Stimulated activated CD8-positive, alpha-beta memory T cell treated with anti-CD3 and anti-CD28 coated beads, Interleukin-15, amount 100 ng/mL, for 48 hours (primary cell): ENCODE results near the gene MPPE1.
"Not testable (repeated sequence)": the region's sequence is repeated elsewhere in the genome, so short reads cannot be mapped to it uniquely, and the experiment has no call there.

Experiments
- DNase-seq, 2 donors: peaks; one replicate each; pipeline ENCODE4 v3.0.0-alpha.2; 2020; ENCODE audit warnings: low read depth in 2 of 2

MPPE1 gene

GRCh38 chr18:11925800-11926481, 17.8 kb upstream of the MPPE1 start:
- DNase-seq, result no peak

- no peak for DNase-seq
These were observed 15.3 kb upstream of the MPPE1 start for GRCh38 chr18:11923450-11923849.

DNA sequence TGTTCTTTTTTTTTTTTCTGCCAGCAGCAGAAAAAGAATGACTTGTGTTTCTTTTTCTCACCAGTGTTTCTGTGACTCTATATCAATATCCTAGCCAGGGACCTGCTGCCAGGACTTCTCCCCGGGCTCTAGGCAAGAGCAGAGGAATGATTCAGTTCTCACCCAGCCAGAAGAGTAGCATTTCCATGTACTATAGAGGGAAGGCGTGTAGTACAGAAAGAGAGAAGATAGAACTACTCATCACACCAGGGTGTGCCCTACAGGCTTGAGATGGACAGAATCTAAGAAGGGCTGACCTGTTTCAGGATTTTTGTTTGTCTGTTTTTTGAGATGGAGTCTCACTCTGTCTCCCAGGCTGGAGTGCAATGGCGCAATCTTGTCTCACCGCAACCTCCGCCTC, 11.4 kb upstream of the MPPE1 start:
- DNase-seq, result not testable (repeated sequence)

GRCh38 chr18:11916880-11917279, 8.8 kb upstream of the MPPE1 start:
- DNase-seq, result not testable (repeated sequence)

DNA sequence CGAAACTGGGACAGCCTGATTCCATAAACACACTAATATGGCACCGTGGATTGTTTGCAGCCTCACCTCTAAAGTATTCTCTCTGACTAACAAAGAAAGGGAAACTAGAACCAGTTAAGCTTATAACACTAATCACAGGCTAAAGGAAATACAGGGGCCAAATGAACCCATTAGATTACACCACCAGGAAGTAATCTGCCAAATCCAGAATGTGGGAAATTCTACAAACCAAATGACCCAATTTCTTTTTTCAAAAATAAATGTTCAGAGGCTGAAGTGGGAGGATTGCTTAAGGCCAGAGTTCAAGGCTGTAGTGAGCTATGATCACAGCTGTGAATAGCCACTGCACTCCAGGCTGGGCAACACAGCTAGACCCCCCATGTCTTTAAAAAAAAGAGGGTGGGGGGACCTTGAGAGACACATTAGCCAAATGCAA, 1.5 kb upstream of the MPPE1 start:
- DNase-seq, result no peak

DNA sequence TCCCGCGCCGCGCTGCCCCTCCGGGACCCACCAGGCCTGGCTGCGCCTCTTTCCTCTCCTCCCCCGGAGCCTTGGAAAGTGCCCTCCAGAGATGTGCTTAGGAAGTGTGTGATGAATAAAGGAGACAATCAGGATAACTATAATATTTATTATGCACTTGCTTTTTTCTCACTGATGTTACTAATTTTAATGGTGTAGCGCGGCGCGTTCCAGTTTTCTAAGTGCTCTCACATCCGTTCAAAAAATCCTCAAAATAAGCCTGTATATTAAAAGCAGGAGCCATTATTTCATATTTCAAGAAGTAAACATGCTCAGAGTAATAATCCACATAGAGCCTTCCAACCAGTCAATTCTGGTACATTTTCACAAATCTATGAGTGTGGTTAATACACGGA, 941 bp upstream of the MPPE1 start:
- DNase-seq, result no peak

- DNase-seq, result no peak
These were observed 917 bp downstream of the MPPE1 start for GRCh38 chr18:11906926-11907874.

GRCh38 chr18:11906176-11906575, 1.9 kb downstream of the MPPE1 start:
- no peak for DNase-seq

GRCh38 chr18:11905613-11906012, 2.5 kb downstream of the MPPE1 start:
- no peak for DNase-seq

DNA sequence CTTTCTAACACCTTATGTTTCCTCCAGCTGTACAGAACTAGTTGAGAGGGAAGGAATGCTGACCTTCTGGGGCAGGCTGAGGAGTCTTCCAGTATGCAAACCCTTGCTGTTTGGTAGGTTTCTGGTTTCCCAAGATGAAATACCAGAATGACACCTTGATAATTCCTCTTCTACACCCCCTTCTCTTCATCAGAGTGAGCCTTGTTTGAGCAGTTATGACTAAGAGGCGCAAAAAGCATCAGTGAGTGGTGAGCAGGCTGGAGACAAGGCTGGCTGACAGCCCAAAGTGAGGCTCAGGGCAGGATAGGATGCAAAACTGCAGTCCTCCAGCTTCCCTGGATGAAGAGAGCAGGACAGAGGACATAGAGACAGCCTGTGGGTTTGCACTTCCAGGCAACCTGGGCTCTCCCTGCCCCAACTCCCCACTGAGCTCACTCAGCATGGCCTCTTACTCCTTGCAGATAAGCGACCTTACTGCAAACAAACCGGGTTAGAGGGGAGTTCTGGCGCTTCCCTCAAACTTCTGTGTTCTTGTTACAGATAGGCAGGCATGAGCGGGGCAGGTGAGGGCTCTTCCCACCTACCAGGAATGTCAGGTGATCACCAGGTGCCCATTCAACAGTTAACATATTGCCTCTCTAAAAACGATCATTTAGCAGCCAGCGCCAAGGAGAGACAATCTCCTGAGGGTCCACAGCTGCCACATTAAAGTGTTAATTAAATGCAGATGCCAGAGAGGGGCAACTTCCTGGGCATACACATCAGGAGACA, 5.4 kb downstream of the MPPE1 start:
- no peak for DNase-seq

DNA sequence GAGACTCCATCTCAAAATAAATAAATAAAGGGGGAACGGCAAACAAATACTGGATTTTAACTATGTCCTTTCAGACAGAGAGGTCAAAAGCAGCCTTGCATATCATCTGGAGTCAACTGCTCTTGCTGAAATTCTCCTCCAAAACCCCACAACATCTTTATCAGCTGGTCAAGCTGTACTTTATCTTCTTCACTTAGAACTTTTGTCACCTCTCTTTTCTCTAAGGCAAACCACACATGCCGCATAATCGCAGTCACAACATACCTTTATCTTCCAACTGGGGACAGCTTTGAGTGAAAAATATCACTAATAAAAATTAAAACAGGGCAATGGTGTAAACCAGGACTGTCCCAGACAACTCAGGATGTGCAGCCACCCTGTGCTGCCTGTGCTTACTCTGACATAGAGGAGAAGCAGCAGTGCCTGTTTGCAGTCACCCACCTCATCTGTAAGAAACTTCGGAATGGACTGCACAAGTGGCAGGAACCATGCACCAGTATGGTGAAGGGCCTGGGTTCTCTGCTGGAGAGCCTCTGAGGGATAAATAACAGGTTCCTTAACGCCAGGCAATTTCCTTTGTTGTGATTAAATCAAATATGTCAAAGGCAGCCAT, 6.2 kb downstream of the MPPE1 start:
- no peak for DNase-seq

DNA sequence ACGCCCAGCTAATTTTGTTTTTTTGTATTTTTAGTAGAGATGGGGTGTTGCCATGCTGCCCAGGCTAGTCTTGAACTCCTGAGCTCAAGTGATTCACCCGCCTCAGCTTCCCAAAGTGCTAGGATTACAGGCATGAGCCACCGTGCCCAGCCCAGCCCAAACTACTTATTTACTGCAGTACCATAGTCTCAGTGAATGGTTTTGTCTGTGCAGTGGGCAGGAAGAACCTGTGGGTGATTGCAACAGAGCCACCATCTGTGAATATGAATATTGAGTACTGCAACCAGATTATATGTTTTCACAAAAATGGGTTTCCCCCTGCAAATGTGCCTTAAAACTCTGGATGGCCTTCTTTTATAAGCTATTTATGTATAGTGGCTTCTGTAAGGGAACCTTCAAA, 9.1 kb downstream of the MPPE1 start:
- no peak for DNase-seq

- DNase-seq, result no peak
These were observed 10.3 kb downstream of the MPPE1 start for GRCh38 chr18:11897781-11898180.

DNA sequence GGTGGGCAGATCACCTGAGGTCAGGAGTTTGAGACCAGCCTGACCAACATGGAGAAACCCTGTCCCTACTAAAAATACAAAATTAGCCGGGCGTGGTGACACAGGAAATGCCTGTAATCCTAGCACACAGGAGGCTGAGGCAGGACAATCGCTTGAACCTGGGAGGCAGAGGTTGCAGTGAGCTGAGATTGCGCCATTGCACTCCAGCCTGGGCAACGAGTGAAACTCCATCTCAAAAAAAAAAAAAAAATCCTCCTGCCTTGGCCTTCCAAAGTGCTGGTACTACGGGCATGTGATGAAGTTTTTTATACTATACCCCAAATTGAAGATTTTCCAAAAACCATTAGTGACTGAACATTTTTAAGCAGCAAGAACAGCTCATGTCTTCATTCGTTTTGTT, 15.7 kb downstream of the MPPE1 start:
- DNase-seq, result not testable (repeated sequence)

DNA sequence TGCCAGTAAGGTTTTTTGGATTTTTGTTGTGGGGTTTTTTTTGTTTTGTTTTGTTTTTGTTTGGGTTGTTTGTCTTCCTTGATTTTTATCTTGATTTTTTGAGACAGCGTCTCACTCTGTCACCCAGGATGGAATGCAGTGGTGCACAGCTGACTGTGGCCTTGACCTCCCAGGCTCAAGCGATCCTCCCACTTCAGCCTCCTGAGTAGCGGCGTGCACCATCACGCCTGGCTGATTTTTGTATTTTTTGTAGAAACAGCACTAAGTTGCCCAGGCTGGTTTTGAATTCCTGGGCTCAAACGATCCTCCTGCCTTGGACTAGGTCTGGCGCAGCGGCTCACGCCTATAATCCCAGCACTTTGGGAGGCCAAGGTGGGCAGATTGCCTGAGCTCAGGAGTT, 16.4 kb downstream of the MPPE1 start:
- no peak for DNase-seq

DNA sequence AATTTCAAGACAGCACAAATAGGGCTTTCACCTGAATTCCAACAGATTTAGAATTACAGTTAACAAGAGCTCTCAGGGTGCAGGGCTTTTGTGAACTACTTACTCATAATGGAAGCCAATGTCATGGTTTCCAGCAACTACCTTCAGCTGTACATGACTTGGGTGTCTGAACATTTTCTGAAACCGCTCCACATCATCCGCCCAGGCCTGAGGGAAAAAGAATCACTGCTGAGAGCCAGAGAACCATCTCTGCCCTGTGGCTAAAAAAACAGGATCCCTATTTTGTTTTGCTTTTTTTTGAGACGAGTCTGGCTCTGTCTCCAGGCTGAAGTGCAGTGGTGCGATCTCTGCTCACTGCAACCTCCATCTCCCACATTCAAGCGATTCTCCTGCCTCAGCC, 18.8 kb downstream of the MPPE1 start:
- no peak for DNase-seq

- no peak for DNase-seq
These were observed 19.4 kb downstream of the MPPE1 start for GRCh38 chr18:11888726-11889125.

- no peak for DNase-seq
These were observed 20.6 kb downstream of the MPPE1 start for GRCh38 chr18:11887328-11888128.

- no peak for DNase-seq
These were observed 21.5 kb downstream of the MPPE1 start for GRCh38 chr18:11886577-11887110.

DNA sequence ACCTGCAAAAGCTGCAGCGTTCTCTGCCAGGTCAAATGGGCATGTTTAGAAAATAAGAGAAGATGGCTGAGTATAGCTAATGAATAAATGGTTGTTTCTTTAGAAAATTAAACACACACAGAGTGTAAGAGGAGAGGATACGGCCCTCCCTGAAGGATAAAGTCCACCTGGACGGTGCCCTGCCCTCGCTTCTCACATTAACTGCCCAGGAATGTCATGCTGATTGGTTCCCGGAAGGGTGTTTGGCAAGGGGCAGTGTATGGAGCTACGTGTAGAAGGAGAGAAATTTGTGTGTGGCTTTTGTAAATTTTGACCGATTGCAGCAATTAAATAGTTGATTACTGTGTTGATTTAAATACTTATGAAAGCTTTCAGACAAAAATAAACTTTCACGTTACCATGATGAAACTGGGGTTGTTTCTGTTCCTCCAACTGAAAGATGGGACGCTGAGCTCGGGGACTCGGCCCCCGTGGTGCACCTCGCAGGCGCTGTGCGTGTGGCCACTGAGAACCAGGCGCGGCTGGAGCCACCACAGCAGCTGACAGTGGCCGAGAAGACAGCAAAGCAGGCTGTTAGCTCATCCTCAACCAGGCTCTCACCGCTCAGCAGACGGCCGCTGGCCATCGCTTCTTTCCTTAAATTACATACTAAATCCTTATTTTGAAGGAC, 22.7 kb downstream of the MPPE1 start:
- no peak for DNase-seq
